ENCODE results near the gene FAM81A.
"Not testable (repeated sequence)": the region's sequence is repeated elsewhere in the genome, so short reads cannot be mapped to it uniquely, and the experiment has no call there.

FAM81A gene

GRCh38 chr15:59424616-59425015 is 13.4 kb upstream of the FAM81A start:
- DNase-seq (ENCODE audit: low read depth in 3 of 3), result no peak

- not testable (repeated sequence) for DNase-seq (ENCODE audit: low read depth in 3 of 3)
Measured at GRCh38 chr15:59428898-59429297, 9.1 kb upstream of the FAM81A start.

- no peak for DNase-seq (ENCODE audit: low read depth in 3 of 3)
Measured at GRCh38 chr15:59432389-59432788, 5.6 kb upstream of the FAM81A start.

GRCh38 chr15:59434481-59434880 is 3.5 kb upstream of the FAM81A start:
- DNase-seq (ENCODE audit: low read depth in 3 of 3), result no peak

GRCh38 chr15:59436774-59437141 is 1.2 kb upstream of the FAM81A start:
- no peak for DNase-seq (ENCODE audit: low read depth in 3 of 3)

- no peak for DNase-seq (ENCODE audit: low read depth in 3 of 3)
Measured at GRCh38 chr15:59437142-59437816, 707 bp upstream of the FAM81A start.

- DNase-seq (ENCODE audit: low read depth in 3 of 3), result no peak
Measured at GRCh38 chr15:59438625-59439290, 772 bp downstream of the FAM81A start.

- no peak for DNase-seq (ENCODE audit: low read depth in 3 of 3)
Measured at GRCh38 chr15:59439576-59439975, 1.6 kb downstream of the FAM81A start.

- DNase-seq (ENCODE audit: low read depth in 3 of 3), result no peak
Measured at GRCh38 chr15:59443341-59444072, 5.5 kb downstream of the FAM81A start.

GRCh38 chr15:59444081-59444835 is 6.3 kb downstream of the FAM81A start:
- no peak for DNase-seq (ENCODE audit: low read depth in 3 of 3)

GRCh38 chr15:59444980-59445545 is 7.1 kb downstream of the FAM81A start:
- DNase-seq (ENCODE audit: low read depth in 3 of 3), result no peak

GRCh38 chr15:59446232-59446957 is 8.4 kb downstream of the FAM81A start:
- no peak for DNase-seq (ENCODE audit: low read depth in 3 of 3)

GRCh38 chr15:59447367-59447766 is 9.4 kb downstream of the FAM81A start:
- DNase-seq (ENCODE audit: low read depth in 3 of 3), result no peak

- DNase-seq (ENCODE audit: low read depth in 3 of 3), result no peak
Measured at GRCh38 chr15:59448871-59449270, 10.9 kb downstream of the FAM81A start.

GRCh38 chr15:59453474-59454215 is 15.7 kb downstream of the FAM81A start:
- DNase-seq (ENCODE audit: low read depth in 3 of 3), result no peak

GRCh38 chr15:59456114-59456513 is 18.1 kb downstream of the FAM81A start:
- no peak for DNase-seq (ENCODE audit: low read depth in 3 of 3)

- DNase-seq (ENCODE audit: low read depth in 3 of 3), result no peak
Measured at GRCh38 chr15:59457103-59457502, 19.1 kb downstream of the FAM81A start.

- DNase-seq (ENCODE audit: low read depth in 3 of 3), result no peak
Measured at GRCh38 chr15:59461521-59461920, 23.5 kb downstream of the FAM81A start.

GRCh38 chr15:59473226-59473625 is 35.2 kb downstream of the FAM81A start:
- no peak for DNase-seq (ENCODE audit: low read depth in 3 of 3)

- not testable (repeated sequence) for DNase-seq (ENCODE audit: low read depth in 3 of 3)
Measured at GRCh38 chr15:59475161-59475560, 37.2 kb downstream of the FAM81A start.

Measured in stimulated activated CD4-positive, alpha-beta T cell treated with anti-CD3 and anti-CD28 coated beads, TNF-alpha, amount 100 ng/mL, for 4 hours (primary cell).